ENCODE measurements around the gene KMT2C. TPM values are rescaled to one million over a fixed set of nuclear protein-coding genes. Genes with fewer than 3 reads are reported as not detected.
"Not testable (repeated sequence)": the region's sequence is repeated elsewhere in the genome, so short reads cannot be mapped to it uniquely, and the experiment has no call there.

Gene KMT2C
- total RNA-seq, 1 experiment from 2014 or later, result 22.3 TPM

DNA sequence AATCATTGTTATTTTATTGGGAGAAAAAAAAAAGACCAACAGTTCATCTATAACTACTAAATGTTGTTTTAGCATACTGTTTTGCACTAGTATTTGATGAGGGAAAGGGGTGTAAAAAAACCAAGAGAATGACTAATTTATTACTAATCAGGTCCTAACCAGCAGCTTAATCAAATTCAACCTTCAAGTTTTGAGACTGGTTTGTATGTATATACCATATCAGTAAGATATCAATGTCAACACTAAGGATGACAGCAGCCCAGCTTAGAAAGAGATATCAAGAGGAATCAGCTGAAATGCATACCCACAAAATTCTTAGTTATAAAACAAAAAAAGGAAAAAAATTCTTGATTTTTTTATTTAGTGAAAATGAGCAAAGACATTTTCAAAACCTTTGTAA, 122.6 kb downstream of the KMT2C start:
- DNase-seq (ENCODE audit: low read depth), result no peak

DNA sequence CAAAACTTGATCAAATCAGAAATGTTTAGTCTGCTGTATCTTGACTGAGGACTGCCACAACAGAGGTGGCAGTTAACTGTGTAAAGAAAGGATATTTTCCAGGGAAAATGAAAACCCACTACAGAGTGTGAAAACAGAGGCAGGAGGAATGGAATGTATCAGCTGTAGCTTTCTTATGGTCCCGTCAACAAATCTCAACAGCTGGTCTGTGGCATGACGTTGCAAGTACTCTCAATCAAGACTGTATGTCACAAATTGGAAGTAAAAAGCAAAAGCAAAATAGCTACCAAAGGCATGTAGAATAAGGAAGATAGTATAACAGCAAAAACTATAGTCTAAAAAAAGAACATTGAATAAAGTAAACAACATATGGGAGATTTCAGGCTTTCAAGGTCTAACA, 123.5 kb downstream of the KMT2C start:
- no peak for DNase-seq (ENCODE audit: low read depth)

DNA sequence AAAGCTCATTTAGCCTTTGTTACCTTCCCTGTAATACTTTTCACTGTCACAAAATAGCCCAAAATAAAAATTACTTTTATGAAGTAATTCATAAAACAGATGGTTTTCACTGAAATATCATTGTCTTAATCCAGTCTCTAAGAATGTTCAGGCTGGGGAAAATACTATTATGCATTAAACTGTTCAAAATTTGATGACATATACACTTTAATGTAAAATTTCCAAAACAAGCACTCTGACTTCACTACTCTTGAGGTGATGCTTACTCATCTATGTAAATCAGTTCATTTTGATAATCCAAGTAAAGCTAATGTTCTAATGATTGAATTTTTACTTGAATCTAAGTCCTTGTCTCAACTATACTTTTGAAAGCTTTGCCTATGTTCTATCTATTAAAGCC, 127.9 kb downstream of the KMT2C start:
- DNase-seq (ENCODE audit: low read depth), result no peak

DNA sequence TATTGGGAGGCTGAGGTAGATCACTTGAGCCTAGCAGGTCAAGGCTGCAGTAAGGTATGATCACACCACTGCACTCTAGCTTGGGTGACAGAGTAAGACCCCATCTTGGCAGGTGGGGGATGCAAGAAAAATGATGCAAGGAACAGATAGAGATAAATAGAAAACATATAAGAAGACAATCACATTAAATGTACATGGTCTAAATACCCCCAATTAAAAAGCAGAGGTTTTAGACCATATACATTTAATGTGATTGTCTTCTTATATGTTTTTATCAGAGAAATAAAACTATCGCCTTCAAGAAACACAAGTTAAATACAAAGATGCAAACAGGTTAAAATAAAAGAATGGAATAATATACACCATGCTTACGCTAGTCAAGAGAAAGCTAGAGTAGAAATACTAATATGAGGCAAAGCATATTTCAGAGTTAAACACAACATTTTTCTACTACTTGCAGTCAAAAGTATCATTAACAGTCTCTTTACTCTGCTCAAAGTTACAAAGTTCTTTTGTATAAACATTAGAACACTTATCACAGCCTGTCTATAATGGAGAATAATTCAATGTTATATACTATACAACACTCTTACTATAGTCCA, 136.2 kb downstream of the KMT2C start:
- not testable (repeated sequence) for DNase-seq (ENCODE audit: low read depth)

DNA sequence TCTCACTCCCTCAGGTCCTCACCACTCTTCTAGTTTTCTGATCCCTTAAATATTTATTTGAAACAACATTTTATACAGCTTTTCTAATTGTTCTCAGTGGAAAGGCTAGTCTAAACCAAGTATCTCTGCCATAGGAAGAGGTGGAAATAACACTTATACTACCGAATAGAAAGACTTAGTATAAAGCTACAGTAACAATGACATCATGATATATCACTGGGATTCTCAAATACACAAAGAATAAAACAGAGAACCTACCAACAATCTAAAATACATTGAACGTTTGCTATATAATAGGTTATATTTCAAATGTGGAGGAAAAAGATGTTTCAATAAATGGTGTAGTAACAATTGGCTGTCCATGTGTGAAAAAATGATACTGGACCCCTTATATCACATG, 142.9 kb downstream of the KMT2C start:
- DNase-seq (ENCODE audit: low read depth), result no peak

DNA sequence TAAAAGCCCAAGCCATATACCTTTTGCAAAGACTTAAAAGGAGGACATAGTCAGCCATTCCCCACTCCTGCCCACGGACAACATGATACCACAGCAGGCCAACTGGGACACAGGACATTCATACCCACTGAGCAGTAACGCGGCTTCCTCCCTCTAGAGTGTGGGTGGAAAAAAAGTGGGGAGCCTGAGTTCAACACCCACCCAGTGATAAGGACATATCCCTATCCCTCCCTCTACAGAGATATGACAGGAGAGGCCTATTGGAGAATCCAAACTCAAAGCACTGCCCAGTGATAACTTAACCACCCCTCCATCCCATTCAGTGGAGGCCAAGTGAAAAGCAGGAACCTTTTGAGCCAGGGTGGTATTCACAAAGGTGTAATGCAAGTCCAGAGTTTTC, 148.8 kb downstream of the KMT2C start:
- not testable (repeated sequence) for DNase-seq (ENCODE audit: low read depth)

DNA sequence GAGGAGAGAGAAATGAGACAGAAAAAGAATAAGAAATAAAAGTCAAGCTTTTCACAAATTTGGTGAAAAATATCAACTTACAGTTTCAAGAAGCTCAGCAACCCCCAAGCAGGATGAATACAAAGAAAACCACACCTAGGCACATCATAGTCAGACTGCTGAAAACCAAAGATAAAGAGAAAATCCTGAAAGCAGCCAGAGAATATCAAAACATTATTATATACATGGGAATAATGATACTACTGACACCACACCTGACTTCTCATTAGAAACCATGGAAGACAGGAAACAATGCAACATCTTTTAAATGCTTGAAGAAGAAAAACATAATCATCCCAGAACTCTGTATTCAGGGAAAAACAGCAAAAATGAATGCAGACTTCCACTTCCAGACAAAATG, 149.6 kb downstream of the KMT2C start:
- DNase-seq (ENCODE audit: low read depth), result not testable (repeated sequence)

DNA sequence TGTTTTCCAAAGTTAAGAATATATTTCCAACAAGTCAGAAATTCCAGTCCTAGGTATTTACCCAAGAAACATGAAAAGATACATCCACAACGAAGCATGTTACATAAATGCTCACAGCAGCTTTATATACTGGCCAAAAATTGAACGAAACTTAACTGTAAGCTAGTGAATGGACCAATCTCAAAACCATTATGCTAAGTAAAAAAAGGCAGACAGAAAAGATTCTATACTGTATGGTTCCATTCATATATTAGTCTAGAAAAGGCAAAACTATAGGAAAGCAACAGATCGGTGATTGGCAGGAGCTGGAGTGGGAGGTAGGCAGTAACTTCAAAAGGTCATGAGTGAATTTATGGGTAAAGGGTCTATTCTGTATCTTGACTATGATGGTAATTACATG, 150.8 kb downstream of the KMT2C start:
- DNase-seq (ENCODE audit: low read depth), result not testable (repeated sequence)

DNA sequence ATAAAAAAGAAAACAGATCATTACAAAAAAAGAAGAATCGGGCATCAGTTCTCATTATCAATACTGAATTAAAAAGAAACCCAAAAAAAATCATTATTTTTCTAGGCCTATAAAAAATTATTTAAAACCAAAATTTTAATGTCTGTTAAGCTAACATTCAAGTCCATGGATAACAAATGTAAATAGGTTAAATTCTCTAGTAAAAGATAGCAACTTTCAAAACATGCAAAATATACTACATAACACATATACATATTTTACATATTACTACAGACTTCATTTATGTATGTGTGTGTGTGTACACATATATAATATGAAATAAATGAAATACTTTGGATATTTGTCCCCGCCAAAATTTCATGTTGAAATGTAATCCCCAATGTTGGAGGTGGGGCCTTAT, 158.1 kb downstream of the KMT2C start:
- not testable (repeated sequence) for DNase-seq (ENCODE audit: low read depth)

DNA sequence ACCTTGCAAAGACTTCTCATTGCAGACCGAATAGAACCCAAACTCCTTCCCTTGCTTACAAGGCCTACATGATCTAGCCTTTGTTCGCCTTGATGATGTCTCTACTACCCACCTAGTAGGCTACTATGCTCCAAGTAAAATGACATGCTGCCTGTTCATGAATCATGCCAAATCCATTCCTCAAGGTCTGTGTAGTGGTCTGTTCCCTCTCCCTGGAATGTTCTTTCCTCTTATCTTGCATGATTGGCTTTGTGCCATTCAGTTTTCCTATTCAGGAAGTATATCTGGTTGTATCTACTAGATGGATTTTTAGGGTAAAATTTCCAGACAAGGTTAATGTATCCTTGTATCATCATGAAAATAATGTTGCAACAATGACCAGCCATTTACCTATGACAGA, 165.4 kb downstream of the KMT2C start:
- peak; percentile 4 for DNase-seq (ENCODE audit: low read depth)

DNA sequence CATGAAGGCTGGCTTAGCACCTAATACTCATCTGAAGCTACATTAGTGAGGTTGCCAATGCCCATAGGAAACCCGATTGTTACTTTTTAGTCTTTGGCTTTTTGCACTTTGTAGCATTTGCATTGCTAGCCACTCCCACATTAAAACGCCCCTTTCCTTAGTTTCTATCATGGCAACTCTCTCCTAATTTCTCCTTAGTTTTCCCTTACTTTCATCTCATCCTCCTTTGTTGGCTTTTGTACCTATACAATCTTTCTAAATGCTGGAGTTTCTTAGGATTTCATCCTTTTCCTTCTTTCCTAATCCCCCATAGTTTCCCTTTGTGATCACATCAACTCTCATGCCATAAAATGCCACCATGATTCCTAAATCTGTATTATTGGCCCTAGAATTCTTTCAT, 168.9 kb downstream of the KMT2C start:
- DNase-seq (ENCODE audit: low read depth), result not testable (repeated sequence)

DNA sequence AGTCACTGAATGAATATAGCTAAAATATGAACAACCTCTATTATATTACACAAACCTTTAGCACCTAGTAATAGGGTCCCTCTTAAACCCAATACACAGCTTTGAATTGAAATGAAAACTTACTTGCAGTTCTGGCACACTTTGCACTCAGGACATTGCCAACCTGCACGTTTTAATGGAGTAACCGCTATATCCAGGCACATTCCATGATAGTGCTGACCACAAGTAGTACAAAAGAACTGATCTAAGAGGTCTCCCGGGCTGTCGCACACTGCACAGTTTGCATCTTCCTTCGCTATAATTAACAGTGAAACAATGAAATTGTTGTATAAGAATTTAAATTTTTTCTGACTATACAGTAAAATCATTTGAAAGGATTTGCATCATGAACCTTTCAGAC, 170.9 kb downstream of the KMT2C start:
- not testable (repeated sequence) for DNase-seq (ENCODE audit: low read depth)

DNA sequence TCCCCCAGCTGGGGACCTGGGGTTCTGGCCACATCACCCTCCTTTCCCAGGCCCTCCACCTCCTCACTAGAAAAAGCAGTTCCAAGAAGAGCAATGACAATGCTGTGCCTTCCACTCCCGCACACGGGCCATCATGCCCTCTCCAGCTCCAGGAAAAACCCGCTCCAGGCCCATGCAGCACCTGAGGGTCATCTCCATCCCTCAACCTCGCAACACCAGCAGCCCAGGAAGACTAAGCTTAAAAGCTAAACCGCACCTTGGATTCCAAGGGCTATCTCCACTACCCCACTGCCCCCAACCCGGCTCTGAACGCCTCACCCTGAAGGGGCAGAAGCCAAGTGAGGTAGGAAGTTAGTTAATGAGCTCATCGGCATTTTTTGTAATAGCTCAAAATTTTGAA, 173.7 kb downstream of the KMT2C start:
- not testable (repeated sequence) for DNase-seq (ENCODE audit: low read depth)

DNA sequence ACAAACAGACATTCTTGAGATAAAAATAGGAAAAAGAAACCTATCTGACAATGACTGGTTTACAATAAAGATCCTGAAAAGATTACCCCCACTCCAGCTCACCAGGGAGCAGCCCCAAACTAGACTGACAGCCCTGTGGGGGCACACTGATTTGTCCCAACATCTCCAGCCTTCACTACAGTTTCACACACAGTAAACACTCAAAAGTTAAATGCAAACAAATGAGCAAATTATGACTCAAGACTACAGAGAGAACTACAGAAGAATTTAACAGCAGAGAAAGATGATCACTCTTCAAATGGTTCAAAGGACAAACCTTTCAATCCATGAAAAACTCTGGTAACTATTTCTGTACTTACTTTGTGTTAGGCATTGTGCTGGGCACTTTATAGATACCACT, 176.2 kb downstream of the KMT2C start:
- DNase-seq (ENCODE audit: low read depth), result not testable (repeated sequence)

DNA sequence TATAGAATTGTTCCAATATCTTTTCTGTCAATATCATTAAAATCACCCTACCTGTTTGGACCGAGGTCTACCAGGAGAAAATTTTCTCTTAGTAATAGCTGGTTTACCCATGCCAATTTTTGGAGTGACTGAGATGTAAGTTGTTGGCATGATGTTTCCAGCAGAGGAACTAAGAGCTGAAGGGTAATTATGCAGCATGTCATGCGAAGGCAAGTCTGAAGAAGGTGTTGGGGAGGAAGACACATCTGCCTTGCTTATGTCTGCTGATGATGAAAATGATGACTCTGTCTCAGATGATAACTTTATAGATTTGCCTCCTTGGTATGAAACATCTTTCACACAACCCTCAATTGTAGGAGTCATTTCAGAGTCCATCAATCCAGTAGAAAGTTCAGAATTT, 188.0 kb downstream of the KMT2C start:
- not testable (repeated sequence) for DNase-seq (ENCODE audit: low read depth)

DNA sequence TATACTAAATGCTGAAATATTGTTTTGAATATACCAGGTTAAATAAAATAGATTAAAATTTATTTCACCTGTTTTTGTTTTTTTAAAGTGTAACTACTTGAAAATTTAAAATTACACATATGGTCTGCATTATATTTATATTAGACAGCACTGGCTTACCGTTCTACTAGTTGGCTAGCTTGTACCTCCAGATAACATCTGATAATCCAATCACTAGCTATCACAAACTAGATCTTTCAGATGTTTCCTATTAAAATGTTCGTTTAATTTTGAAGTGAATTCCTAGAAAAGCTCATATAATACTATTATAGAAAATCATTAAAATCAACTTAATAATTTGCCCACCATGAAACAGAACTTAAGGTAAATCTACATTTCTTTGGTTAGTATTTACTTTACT, 190.4 kb downstream of the KMT2C start:
- DNase-seq (ENCODE audit: low read depth), result not testable (repeated sequence)

DNA sequence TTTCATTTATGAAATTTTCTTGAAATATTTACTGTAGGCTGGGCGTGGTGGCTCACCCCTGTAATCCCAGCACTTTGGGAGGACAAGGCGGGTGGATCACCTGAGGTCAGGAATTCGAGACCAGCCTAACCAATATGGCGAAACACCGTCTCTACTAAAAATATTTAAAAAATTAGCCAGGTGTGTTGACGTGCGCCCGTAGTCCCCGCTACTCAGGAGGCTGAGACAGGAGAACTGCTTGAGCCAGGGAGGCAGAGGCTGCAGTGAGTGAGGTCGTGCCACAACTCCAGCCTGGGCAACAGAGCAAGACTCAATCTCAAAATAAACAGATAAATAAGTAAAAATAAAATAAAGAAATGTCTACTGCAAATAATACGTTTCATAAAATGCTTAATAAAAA, 192.3 kb downstream of the KMT2C start:
- DNase-seq (ENCODE audit: low read depth), result not testable (repeated sequence)

DNA sequence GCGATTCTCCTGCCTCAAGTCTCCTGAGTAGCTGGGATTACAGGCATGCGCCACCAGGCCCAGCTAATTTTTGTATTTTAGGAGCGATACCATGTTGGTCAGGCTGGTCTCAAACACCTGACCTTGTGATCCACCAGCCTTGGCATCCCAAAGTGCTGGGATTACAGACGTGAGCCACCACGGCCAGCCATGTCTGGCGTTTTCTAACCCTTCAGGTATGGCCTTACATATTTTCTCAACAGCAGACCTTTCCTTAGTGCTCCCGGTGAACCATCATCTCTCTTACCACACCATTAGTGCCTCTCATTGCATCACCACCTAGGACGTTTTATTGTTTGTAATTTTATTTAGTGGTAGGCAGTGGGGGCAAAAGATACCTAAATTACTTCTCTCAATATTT, 194.5 kb downstream of the KMT2C start:
- DNase-seq (ENCODE audit: low read depth), result not testable (repeated sequence)

DNA sequence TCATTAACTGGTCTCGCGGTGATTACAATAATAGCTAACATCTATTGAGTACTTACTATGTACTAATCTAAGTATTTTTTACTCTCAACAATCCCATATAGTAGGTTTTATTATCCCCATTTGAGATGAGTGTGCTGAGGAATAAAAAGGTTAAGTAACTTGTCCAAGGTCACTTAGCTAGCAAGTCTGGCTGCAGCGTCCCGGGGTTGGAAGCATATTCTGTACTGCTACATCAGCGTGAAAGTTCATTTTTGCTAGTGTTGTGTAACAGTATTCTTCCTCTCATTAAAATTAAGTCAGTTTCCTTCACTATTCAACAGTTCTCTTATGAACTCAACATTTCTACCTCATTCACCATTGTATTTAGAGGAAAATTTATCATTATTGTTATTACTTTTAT, 199.5 kb downstream of the KMT2C start:
- not testable (repeated sequence) for DNase-seq (ENCODE audit: low read depth)

DNA sequence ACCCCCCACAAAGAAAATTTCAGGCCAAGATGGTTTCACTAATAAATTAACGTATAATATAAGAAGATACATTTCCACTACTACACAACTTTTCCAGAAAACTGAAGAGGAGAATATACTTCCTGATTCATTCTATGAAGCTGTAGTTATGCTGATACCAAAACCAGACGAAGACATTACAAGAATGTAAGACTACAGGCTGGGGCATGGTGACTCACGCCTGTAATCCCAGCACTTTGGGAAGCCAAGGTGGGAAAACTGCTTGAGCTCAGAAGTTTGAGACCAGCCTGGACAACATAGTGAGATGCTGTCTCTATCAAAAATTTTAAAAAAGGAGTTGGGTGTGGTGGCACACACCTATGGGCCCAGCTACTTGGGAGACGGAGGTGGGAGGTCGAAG, 201.4 kb downstream of the KMT2C start:
- DNase-seq (ENCODE audit: low read depth), result not testable (repeated sequence)

DNA sequence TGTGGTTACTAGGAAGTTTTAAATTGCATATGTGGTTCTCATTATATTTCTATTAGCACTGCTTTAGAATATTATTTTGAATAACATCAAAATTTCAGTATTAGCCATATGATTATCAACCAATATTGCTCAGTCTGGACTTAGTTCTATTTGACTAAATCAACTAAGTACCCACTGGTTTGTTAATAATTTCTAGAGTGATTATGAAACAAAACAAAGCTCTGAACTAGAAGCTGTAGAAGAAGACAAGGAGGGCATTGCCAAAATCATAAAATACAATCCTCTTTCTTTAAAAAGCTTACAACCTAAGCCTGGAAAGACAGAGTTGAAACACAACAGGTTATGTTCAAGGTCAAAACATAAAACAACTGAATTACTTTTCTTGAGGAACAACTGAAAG, 204.7 kb downstream of the KMT2C start:
- DNase-seq (ENCODE audit: low read depth), result no peak

DNA sequence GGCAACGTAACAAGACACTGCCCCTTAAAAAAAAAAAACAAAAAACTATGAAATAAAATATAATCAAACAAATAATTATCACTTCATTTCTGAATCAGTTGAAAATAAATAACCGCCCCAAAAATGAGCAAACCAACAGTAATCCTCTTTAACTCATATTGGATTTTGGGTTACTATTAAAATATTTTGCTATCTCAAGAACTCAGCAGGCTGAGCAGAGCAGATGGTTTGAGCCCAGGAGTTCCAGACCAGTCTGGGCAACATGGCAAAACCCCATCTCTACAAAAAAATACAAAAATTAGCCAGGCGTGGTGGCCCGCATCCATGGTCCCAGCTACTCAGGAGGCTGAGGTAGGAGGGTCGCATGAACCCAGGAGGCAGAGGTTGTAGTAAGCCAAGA, 216.2 kb downstream of the KMT2C start:
- DNase-seq (ENCODE audit: low read depth), result not testable (repeated sequence)

DNA sequence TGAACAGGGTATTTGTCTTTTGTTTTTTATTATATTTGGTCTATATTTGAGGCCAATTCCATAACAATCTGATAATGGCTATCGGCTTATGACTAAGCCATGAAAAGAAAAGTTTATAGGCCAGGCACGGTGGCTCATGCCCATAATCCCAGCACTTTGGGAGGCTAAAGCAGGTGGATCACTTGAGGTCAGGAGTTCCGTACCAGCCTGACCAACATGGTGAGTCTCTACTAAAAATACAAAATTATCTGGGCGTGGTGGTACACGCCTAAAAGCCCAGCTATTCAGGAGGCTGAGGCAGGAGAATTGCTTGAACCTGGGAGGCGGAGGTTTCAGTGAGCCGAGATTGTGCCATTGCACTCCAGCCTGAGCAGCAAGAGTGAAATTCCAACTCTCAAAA, 227.0 kb downstream of the KMT2C start:
- DNase-seq (ENCODE audit: low read depth), result not testable (repeated sequence)

DNA sequence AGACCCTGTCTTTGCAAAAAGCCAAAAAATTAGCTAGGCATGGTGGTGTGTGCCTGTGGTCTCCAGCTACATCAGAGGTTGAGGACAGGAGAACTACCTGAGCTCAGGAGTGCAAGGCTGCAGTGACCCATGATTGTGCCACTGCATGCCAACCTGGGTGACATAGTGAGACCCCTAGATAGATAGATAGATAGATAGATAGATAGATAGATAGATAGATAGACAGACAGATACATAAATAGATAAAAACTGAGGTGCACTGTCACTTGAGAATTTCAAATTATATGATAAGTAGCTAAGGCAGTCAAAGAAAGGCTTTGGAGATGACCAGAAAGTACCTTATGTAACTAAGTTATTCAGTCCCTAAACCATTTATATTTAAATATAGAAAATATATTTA, 231.4 kb downstream of the KMT2C start:
- DNase-seq (ENCODE audit: low read depth), result not testable (repeated sequence)
